GM18867 (cell line): ENCODE data around the gene CDH23.

Experiments
- ATAC-seq: cut with Tn5 transposase; IDR thresholded peaks from one replicate; pipeline ENCODE4 v1.9.1; 2021; ENCODE audit warnings: mild to moderate bottlenecking, moderate library complexity; ENCODE audit not compliant: unreplicated experiment

The CDH23 gene

GRCh38 chr10:71437537-71438092 is 40.9 kb downstream of the CDH23 start:
- ATAC-seq = no peak

GRCh38 chr10:71438761-71439160 is 42.0 kb downstream of the CDH23 start:
- ATAC-seq = no peak

DNA sequence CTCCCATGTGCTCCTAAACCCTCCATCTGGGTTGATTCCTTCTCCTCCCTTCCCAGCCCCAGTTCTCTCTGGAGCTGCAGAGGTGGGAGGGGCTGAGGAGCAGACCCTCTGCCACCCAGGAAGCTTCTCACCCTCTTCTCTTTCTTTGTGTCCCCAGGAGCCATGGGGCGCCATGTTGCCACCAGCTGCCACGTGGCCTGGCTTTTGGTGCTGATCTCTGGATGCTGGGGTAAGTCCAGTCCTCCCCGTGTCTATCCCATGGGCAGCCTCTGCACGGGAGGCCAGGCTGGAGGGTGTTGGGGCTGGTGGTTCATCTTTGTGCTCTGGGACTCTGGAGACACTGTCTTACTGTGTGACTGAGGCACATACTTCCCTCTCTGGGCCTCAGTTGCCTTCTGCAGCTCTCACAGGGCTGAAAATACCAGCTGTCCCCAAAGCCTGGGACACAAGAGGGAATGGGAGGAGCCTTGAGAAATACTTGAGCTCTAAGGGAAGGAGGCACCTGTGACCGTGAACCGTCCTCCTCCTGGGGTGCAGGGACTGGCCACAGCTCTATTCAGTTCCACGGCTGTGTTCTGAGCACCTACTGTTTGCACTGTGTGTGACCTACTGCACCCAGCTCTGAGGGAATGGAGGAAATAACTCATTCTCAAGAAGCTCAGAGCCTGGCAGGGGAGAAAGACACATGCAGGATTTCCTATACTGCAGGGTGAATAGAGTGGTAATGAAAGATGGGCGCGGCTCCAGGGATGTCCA is 43.1 kb downstream of the CDH23 start:
- no peak for ATAC-seq

DNA sequence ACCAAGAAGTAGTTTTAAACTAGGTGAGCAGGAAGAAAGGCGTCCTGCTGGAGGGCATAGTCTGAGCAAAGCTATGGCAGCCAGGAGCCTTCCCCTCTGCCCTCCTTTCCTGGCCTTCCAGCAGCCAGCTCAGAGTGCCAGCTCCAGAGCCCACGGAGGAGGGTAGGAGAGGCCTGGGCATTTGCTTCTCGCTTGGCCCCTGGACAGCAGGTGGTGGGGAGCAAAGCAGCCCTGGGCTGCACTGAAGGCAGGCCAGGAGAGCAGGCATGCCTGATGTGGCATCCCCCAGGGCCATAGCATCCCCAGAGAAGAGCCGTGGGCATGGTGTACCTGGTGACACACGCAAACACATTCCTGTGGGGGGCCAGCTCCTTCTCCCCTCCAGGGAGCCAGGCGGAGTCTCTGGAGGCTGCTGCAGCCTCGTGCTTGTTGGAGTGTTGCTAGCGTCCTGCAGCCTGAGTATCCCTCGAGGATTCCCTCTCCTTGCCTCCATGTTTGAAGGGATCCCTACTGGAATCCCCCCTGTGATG is 43.9 kb downstream of the CDH23 start:
- ATAC-seq = no peak

- no peak for ATAC-seq
Measured at GRCh38 chr10:71442000-71442399, 45.3 kb downstream of the CDH23 start.

GRCh38 chr10:71442859-71443570 is 46.3 kb downstream of the CDH23 start:
- no peak for ATAC-seq

GRCh38 chr10:71443676-71444075 is 47.0 kb downstream of the CDH23 start:
- no peak for ATAC-seq

- ATAC-seq = no peak
Measured at GRCh38 chr10:71444284-71445054, 47.7 kb downstream of the CDH23 start.

GRCh38 chr10:71447676-71448075 is 51.0 kb downstream of the CDH23 start:
- ATAC-seq = no peak

- ATAC-seq = no peak
Measured at GRCh38 chr10:71448146-71448545, 51.4 kb downstream of the CDH23 start.

GRCh38 chr10:71449026-71449425 is 52.3 kb downstream of the CDH23 start:
- ATAC-seq = no peak

DNA sequence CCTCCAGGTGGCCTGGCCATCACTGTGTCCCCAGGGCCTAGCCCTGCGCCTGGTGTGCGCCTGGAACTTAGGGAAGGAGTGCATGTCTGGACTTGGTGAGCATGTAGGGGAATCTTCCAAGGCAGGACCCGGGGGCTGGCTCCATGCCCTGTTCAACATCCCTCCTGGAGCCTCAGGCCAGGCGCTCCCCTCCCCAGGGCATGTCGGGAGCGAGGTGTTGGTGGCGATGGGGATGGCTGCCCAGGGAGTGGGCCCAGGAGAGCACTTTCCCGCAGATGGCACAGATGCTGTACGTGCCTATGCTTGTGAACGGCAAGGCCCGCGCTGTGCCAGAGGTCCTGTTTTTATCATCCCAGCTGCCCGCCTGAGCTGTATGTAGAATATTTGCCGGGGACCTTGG is 55.0 kb downstream of the CDH23 start:
- ATAC-seq = no peak

DNA sequence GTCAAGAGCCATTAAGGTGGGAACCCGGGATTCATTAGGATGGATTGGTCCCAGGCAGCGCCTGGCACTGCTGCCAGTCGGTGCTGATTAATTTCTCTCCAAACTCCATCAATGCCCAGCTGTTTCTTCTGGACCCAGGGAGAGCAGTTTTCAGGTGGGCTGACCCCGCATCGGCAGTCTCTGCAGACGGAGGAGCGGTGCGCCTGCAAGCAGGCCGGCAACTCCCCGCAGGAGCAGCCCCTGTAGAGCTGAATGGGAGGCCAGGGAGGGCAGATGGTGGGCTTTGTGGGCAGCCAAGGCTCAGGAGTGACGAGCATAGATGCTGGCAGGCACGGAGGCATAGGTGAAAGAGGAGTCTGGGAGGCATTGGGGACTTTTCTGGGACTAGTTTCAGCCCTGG is 56.5 kb downstream of the CDH23 start:
- ATAC-seq = no peak

- no peak for ATAC-seq
Measured at GRCh38 chr10:71454347-71454746, 57.6 kb downstream of the CDH23 start.

- no peak for ATAC-seq
Measured at GRCh38 chr10:71455035-71455434, 58.3 kb downstream of the CDH23 start.

DNA sequence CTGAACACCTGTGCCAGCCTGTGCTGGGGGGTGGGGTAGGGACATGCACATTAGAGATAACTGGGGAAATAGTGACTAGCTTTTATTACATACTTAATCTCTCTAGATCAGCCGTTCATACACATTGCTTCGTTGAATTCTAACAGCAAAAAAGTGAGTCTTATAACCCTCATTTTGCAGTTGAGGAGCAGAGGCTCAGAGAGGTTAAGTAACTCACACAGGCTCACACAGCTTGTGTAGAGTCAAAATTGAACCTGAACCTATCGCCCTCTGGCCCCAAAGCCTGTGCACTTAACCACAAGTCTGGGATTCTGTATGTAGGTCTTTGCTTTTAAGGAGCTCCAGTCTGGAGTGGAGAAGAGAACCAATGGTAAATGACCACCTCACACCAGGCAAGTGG is 59.9 kb downstream of the CDH23 start:
- ATAC-seq = no peak

DNA sequence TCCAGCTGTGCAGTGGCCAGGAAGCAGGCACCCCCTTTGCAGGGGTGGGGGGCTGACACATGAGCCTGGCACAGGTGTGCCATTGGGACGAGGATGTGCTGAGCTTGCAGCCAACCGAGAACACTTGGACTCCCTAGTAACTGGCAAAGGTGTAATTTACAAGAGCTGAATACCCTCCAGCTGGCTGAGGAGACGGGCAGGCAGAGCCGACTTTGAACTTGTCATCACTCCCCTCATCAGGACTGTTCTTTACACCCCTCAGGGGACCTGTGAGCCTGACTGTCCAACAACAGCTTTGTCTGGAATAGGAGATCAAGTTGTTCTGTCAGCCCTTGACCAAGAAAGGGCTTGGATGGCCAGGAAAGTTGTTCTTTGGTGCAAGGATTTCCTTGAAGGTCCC is 61.2 kb downstream of the CDH23 start:
- no peak for ATAC-seq

- no peak for ATAC-seq
Measured at GRCh38 chr10:71458387-71458786, 61.7 kb downstream of the CDH23 start.

GRCh38 chr10:71459513-71459912 is 62.8 kb downstream of the CDH23 start:
- no peak for ATAC-seq

DNA sequence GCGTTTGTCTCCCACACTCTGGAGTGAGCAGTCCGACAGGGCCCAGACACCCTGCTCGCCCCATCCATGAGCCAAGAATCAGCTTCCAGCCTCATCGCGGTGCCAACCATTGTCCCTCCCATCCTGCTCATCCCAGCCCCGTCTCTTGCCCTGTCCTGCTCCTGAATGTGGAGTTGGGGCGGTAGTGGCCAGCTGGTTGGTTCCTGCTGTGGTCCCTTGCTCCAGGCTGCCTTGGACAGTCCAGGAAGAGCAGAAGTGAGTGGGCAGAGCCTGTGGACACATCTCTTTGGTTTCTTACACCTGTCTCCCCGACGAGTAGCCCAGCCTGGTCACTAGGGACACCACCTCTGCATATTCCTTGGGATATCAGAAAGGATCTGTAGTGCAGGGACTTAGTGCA is 63.9 kb downstream of the CDH23 start:
- ATAC-seq = no peak

DNA sequence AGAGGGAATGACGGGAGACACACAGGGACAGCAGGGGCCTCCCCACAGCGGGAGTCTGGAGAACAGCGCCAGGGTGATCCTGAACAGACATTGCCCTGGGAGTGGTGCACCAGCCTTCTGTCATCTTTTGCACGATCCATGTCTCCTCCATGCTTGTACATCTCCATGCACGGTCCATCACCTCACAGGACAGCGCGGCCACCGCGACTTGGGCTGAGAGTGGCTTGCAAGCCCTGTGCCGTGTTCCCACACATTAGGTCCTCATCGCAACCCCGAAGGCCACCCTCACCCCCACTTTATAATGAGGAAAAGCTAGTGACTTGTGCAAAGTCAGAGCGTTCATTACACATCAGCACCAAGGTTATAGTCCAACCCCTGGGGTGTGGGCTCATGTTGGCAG is 64.7 kb downstream of the CDH23 start:
- ATAC-seq = no peak
